ENCODE data around the gene CYTL1. TPM values are rescaled to one million over a fixed set of nuclear protein-coding genes. Genes with fewer than 3 reads are reported as not detected.

CYTL1 gene
- total RNA-seq, 6 experiments from 2014 or later, result not detected

DNA sequence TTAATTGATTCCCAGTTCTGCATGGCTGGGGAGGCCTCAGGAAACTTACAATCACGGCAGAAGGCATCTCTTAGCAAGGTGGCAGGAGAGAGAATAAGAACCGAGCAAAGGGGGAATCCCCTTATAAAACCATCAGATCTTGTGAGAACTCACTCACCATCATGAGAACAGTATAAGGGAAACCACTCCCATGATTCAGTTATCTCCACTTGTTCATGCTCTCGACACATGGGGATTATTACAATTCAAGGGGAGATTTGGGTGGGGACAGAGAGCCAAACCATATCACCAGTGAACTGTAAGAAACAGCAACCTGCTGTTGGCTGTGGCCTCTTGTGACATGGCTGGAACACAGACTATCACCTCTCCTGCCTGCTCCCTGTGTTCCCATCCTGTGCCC lies 7.1 kb upstream of the CYTL1 start:
- DNase-seq, result no peak
- Mint-ChIP-seq H3K4me3 (no peak overlapping the region), H3K9me3 (peaks cover 6% of the 10 kb centered on the region; the same call in 1 of the 2 replicates), H3K27ac (no peak overlapping the region), H3K4me1 (ENCODE audit: low read depth) (no peaks in the 10 kb centered on the region), H3K27me3 (ENCODE audit: insufficient read depth) (peaks cover 38% of the 10 kb centered on the region), H3K36me3 (ENCODE audit: low read depth) (no peaks in the 10 kb centered on the region)
- TF ChIP-seq, protein P1, sequence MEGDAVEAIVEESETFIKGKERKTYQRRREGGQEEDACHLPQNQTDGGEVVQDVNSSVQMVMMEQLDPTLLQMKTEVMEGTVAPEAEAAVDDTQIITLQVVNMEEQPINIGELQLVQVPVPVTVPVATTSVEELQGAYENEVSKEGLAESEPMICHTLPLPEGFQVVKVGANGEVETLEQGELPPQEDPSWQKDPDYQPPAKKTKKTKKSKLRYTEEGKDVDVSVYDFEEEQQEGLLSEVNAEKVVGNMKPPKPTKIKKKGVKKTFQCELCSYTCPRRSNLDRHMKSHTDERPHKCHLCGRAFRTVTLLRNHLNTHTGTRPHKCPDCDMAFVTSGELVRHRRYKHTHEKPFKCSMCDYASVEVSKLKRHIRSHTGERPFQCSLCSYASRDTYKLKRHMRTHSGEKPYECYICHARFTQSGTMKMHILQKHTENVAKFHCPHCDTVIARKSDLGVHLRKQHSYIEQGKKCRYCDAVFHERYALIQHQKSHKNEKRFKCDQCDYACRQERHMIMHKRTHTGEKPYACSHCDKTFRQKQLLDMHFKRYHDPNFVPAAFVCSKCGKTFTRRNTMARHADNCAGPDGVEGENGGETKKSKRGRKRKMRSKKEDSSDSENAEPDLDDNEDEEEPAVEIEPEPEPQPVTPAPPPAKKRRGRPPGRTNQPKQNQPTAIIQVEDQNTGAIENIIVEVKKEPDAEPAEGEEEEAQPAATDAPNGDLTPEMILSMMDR (IDR thresholded peaks at IDR 0.05), result no peak

DNA sequence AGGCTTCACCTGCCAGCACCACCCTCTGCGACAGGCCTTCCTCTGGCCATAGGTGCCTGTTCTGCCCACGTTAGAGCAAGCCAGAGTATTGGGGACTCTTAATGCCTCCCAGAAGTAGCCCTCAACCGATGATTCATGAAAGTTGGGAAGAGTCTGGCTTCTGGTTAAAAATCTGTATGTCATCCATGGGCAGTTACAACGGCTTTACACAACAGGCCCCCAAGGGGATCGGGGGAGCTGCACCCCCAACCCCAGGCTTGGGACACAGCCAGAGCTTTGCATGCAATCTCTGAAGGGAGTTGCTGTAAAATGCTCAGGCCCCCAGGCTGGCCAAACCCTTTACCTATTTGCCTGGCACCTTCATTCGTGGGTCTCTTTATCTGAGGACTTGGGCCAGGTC lies 5.4 kb upstream of the CYTL1 start:
- peaks cover 33% of the 10 kb centered on the region for H3K27me3 Mint-ChIP-seq (ENCODE audit: insufficient read depth)
- DNase-seq, result no peak

DNA sequence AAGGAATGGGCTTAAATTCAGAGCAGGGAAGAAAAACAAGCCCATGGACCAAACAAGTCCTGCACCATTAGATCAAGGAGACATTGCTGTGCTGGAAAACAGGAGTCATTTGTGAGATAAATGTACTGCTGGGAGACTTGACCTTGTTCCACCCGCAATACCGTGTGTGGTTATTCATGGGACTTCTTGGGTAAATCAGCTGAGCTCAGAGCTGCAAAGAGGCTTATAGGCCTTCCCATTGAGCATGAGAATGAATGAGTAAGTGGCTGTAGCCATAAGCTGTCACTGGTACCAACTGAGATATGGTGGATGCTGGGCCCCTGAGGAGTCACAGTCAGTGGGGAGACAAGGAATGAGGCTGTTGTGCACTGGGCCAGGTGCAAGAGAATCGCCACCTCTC lies 2.3 kb upstream of the CYTL1 start:
- H3K9me3 Mint-ChIP-seq, result peaks cover 6% of the 10 kb centered on the region; the same call in 1 of the 2 replicates
- no peak overlapping the region for H3K4me3 Mint-ChIP-seq
- peaks cover 22% of the 10 kb centered on the region for H3K27me3 Mint-ChIP-seq (ENCODE audit: insufficient read depth)
- no peaks in the 10 kb centered on the region for H3K4me1 Mint-ChIP-seq (ENCODE audit: low read depth)
- TF ChIP-seq, protein P1 (IDR thresholded peaks at IDR 0.05), result no peak
- DNase-seq, result no peak
- no peaks in the 10 kb centered on the region for H3K36me3 Mint-ChIP-seq (ENCODE audit: low read depth)
- H3K27ac Mint-ChIP-seq, result no peak overlapping the region

More for the DNA sequence above, 5.4 kb upstream of the CYTL1 start:
- Mint-ChIP-seq H3K4me3 (no peak overlapping the region), H3K27ac (no peak overlapping the region), H3K4me1 (ENCODE audit: low read depth) (no peaks in the 10 kb centered on the region), H3K36me3 (ENCODE audit: low read depth) (no peaks in the 10 kb centered on the region), H3K9me3 (peaks cover 6% of the 10 kb centered on the region; the same call in 1 of the 2 replicates)
- TF ChIP-seq, protein P1 (IDR thresholded peaks at IDR 0.05), result no peak

DNA sequence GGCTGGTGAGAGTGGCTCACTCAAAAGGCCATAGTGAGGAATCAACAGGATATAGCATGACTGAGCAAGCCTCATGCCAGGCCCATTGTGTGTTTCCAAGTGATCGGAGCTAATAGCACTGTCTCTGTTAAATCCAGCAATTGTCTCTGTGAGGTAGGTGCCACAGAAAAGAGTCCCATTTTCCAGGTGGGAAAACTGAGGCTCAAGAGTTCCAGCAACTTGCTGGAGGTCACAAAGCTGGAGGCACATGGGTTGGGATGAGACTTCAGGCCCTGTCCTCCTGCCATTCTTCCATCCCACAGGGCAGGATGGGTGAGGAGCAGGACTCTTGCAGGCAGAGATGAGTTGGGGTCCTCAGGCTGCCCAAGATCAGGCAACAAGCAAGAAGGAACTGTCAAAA lies 1.1 kb upstream of the CYTL1 start:
- no peak overlapping the region for H3K27ac Mint-ChIP-seq
- TF ChIP-seq, protein P1 (IDR thresholded peaks at IDR 0.05), result no peak
- H3K27me3 Mint-ChIP-seq (ENCODE audit: insufficient read depth), result peaks cover 19% of the 10 kb centered on the region
- peaks cover 6% of the 10 kb centered on the region; the same call in 1 of the 2 replicates for H3K9me3 Mint-ChIP-seq
- H3K4me1 Mint-ChIP-seq (ENCODE audit: low read depth), result no peaks in the 10 kb centered on the region
- H3K36me3 Mint-ChIP-seq (ENCODE audit: low read depth), result no peaks in the 10 kb centered on the region
- no peak overlapping the region for H3K4me3 Mint-ChIP-seq
- no peak for DNase-seq

DNA sequence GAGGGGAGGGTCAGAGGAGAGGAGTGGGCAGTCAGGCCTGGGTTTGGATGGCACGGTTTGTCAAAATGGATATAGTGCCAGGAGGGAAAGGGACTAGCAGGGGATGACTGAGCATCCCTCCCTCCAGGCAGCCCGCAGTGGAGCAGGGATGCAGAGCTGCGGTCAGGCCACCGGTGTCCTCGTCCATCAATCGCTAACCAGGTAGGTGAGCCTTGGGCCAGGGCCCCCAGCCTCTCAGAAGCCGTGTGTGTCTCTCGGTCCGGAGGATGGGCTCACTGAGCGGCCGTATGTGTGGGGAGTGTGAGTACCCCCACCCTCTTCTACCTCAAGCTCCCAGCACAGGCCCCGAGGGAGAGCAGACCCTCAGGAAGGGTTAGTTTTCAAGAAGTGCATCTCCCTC lies 538 bp upstream of the CYTL1 start:
- Mint-ChIP-seq H3K4me3 (no peak overlapping the region), H3K4me1 (ENCODE audit: low read depth) (no peaks in the 10 kb centered on the region), H3K36me3 (ENCODE audit: low read depth) (no peaks in the 10 kb centered on the region), H3K9me3 (peaks cover 6% of the 10 kb centered on the region; the same call in 1 of the 2 replicates), H3K27ac (no peak overlapping the region), H3K27me3 (ENCODE audit: insufficient read depth) (peaks cover 18% of the 10 kb centered on the region)
- TF ChIP-seq, protein P1 (IDR thresholded peaks at IDR 0.05), result no peak
- DNase-seq, result no peak

DNA sequence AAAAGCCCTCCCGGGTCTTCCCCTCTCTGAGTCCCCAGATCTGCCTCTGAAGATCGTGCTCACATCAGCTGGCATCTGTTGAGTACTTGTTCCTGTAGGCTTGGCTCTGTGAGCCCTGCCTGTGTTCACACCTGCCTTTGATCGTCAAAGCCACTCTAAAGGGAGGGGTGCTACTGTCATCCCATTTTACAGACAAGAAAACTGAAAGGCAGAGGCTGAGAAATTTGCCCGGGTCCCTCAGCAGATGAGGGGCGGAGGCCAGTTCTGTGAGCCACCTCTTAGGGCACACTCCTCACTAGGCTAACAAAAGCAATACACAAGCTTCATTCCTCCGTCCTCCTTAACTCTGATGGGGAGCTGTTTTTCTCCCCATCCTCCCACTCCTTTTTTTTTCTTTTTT lies 655 bp downstream of the CYTL1 start:
- Mint-ChIP-seq H3K36me3 (ENCODE audit: low read depth) (no peaks in the 10 kb centered on the region), H3K4me1 (ENCODE audit: low read depth) (no peaks in the 10 kb centered on the region), H3K9me3 (peaks cover 2% of the 10 kb centered on the region; the same call in 1 of the 2 replicates), H3K27me3 (ENCODE audit: insufficient read depth) (peaks cover 18% of the 10 kb centered on the region), H3K4me3 (no peak overlapping the region), H3K27ac (no peak overlapping the region)
- TF ChIP-seq, protein P1 (IDR thresholded peaks at IDR 0.05), result no peak; the same call in 1 of the 2 replicates
- no peak for DNase-seq

All from HFFc6 (cell line).